GM19467 (cell line): ENCODE data around the gene SNRPF.
"Not testable (repeated sequence)": the region's sequence is repeated elsewhere in the genome, so short reads cannot be mapped to it uniquely, and the experiment has no call there.

ENCODE experiments used
- ATAC-seq: cut with Tn5 transposase; IDR thresholded peaks from one replicate; pipeline ENCODE4 v1.9.1; 2021; ENCODE audit warnings: mild to moderate bottlenecking, moderate library complexity; ENCODE audit not compliant: unreplicated experiment

Gene SNRPF

GRCh38 chr12:95858451-95859343 lies at the start of gene SNRPF:
Gene SNRPF (plus strand): TSS chr12:95858952. CDS start chr12:95859074, 122 bp downstream.
- ATAC-seq = peak; percentile 99

DNA sequence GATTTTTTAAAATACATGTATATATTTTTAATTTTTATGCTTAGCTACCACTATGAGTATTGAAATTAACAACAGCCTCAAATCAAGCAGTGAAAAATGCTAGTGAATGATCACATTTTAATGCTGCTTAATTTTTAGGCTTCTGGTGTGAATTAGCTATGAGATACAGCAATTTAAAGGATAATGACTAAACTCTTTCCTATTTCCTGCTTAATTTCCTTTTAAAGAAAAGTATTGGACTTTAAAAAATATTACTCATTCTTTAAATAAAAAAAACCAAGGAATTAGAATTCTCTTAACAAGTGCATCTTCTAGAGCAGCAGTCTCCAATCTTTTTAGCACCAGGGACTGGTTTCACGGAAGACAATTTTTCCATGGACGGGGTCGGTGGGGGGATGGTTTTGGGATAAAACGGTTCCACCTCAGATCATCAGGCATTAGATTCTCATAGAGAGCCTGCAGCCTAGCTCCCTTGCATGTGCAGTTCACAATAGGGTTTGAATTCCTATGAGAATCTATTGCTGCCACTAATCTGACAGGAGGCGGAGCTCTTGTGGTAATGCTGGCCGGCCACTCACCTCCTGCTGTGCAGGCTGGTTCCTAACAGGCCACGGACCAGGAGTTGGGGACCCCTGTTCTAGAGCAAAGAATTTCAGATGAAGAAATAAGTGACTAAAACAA lies 49.6 kb upstream of the SNRPF start:
- no peak for ATAC-seq

GRCh38 chr12:95810411-95810810 lies 48.3 kb upstream of the SNRPF start:
- no peak for ATAC-seq

DNA sequence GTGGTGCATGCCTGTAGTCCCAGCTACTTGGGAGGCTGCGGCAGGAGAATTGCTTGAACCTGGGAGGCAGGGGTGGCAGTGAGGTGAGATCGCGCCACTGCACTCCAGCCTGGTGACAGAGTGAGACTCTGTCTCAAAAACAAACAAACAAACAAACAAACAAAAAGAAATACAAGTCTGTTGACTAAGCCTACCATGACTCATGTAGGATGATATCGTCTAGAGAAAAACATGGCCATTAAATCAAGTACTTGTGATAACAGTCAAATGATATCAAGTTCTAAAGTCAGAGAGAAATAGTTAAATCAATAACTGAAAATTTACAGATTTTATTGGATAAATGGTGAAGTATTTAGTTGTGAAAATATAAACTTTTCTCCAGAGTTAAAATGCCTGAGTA lies 46.6 kb upstream of the SNRPF start:
- ATAC-seq = not testable (repeated sequence)

DNA sequence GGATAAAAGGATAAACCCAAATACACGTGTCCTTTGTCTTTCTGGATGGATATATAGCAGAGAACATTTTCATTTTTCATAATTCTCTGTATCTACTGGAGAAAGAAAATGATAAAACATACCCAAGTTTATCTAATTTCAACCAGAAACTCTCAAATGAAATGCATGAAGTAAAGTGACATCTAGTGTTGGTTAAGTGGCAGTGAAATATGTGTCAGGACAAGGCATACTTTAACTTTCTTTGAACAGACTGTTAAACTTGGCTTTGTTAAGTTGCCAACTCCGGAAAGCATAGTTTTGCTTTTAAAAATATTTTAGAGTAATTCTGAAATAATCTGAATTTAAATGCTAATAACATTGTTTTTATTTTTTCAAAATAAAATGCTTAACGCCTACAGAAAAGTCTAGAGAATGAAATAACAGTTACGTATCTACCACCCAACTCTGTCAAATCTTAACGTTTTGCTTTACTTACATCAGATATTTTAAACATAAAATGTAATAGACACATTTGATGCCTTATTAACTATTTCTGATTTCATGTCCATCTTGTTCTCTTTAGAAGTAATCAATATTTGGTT lies 43.0 kb upstream of the SNRPF start:
- no peak for ATAC-seq

GRCh38 chr12:95820096-95820703 lies 38.6 kb upstream of the SNRPF start:
- ATAC-seq = no peak

DNA sequence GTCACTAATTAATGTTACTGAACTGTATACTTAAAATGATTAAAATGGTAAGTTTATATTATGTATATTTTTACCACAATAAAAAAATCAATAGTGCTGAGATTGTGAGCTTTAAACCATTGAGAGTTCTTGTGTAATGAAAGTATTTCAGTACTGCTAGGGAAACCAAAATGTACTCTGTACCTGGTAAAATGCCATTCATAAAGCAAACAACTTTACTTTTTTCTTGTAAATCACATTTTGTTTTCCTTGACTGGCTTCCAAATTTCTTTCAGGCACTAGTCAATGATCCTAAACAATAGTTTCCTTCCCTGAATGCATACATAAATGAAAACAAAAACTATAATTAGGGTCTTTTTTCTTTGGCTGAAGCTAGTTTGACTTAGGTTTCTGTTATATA lies 29.4 kb upstream of the SNRPF start:
- ATAC-seq = no peak

GRCh38 chr12:95830335-95831089 lies 28.2 kb upstream of the SNRPF start:
- no peak for ATAC-seq

GRCh38 chr12:95834572-95834971 lies 24.2 kb upstream of the SNRPF start:
- no peak for ATAC-seq

GRCh38 chr12:95836185-95836609 lies 22.6 kb upstream of the SNRPF start:
- ATAC-seq = no peak

- ATAC-seq = no peak
Observed at GRCh38 chr12:95836630-95837239, 22.0 kb upstream of the SNRPF start.

DNA sequence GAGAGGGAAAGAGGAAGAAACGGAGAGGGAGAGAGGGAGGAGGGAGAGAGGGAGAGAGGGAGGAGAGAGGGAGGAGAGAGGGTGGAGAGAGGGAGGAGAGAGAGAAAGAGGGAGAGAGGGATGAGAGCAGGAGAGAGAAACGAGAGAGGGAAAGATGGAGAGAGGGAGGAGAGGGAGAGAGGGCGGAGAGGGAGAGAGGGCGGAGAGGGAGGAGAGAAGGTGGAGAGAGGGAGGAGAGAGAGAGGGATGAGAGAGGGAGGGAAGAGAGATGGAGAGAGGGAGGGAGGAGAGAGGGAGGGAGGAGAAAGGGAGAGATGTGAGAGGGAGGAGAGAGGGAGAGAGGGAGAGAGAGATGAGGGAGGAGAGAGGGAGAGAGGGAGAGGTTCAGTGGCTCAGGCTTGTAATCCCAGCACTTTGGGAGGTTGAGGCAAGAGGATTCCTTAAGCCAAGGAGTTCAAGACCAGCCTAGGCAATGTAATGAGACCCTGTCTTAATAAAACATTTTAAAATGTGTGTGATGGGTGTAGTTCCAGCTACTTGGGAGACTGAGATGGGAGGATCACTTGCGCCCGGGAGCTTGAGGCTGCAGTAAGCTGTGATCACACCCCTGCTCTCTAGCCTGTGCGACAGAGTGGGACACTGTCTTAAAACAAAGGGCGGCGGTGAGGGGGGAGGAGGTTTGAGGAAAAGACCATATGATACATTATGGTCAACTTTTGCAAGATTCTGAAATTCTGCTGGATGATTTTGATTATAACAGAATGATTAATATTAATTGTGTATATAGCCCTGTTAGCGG lies 21.3 kb upstream of the SNRPF start:
- no peak for ATAC-seq

- no peak for ATAC-seq
Observed at GRCh38 chr12:95838125-95838524, 20.6 kb upstream of the SNRPF start.

GRCh38 chr12:95842426-95842825 lies 16.3 kb upstream of the SNRPF start:
- not testable (repeated sequence) for ATAC-seq

DNA sequence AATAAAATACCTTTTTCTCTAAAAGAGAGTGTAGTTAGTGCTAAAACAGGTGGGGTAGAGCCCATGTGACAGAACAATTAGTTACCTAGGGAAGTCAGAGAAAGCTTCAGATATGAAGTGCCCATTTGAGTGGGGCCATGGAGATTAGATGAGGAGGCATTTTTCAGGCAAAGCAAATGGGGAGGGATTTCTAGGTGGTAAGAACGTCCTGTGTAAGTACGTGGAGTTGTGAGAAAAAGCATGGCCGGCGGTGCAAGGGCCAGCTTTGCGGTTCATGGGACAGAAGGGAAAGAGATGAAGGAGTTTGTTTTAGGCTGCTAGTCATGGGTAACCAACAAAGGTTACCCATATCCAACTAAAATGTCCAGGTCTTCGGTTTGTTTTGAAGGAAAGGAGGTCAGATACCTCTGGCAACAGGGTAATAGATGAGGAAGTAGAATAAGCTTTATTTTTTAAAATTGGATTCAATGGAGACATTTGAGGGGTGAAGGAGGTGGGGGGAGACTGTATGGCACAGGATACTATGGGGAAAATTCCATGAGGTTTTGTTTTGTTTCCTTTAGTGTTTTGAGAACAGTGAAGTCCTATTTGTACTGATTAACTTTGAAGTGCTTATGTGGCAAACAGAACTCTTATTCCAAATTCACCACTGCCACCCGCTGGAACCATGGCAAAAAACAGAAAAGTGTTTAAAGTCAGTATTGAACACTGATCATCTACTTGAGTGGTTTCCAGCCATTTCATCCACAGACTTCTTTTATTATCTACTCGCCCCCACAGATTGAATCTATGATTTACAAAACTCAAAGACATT lies 10.0 kb upstream of the SNRPF start:
- ATAC-seq = no peak

DNA sequence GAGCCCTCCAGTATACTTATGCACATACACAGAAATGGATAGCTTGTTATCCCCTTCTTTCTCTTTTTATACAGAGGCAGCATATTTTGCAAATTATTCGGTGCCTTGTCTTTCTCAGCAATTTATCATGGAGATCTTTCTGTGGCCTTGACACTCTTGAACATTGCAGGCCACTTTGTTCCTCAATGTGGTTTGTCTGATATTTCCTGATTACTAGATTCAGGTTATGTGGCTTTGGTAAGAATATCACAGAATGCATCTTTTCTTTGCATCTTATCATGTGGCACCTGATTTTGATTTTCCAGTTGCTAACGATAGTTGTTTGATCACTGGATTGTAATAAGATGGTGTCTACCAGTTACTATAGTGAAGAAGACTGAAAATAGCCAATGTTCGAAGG lies 7.1 kb upstream of the SNRPF start:
- no peak for ATAC-seq

DNA sequence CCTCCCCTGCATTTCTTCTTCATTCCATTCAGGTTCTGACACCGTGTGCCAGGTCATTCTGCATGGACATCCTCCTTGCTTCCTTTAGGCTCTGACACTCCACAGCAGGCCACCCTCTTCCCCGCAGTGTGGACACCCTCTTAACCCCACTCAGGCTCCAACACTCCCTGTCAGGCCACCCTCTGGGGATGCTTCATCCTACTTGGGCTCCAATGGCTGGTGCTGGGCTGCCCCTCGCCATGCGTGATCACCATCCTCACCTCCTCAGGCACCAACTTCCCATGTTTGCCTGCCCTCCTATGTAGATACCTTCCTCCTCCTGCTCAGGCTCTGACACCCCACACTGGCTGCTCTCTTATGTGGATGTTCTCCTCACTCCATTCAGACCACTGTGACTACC lies 6.6 kb upstream of the SNRPF start:
- no peak for ATAC-seq

GRCh38 chr12:95857156-95857555 lies 1.6 kb upstream of the SNRPF start:
- ATAC-seq = no peak

GRCh38 chr12:95857799-95858198 lies 953 bp upstream of the SNRPF start:
- ATAC-seq = no peak
